Activated B cell treated with CpG ODN at 0.5 μM for 24 hours (primary cell): Measurements from ENCODE around the gene ARID3B. TPM values are rescaled to one million over a fixed set of nuclear protein-coding genes. Genes with fewer than 3 reads are reported as not detected.

Source experiments
- ATAC-seq: fragments of 200-7000 bp; cut with Tn5 transposase; one replicate; pipeline ENCODE4 v1.10.0; 2021; ENCODE audit warnings: low read depth, mild to moderate bottlenecking, moderate library complexity
- CTCF ChIA-PET: fragments of 350-600 bp; sonication (Branson Sonifier 250); formaldehyde crosslinking; loops from one replicate; lab custom pipeline; 2021; ENCODE audit warnings: antibody characterized with exemption; lab: Charles Lee
- POLR2A ChIA-PET: fragments of 350-600 bp; sonication (Branson Sonifier 250); formaldehyde crosslinking; loops from one replicate; lab custom pipeline; 2021; ENCODE audit warnings: antibody characterized with exemption; lab: Charles Lee
- DNase-seq: peaks from one replicate; pipeline ENCODE4 v3.0.0; 2022
- H3K27ac Mint-ChIP-seq: one replicate; pipeline ENCODE4 v1.8.0; 2020; ENCODE audit warnings: mixed read lengths
- H3K27me3 Mint-ChIP-seq: one replicate; pipeline ENCODE4 v1.8.0; 2021; ENCODE audit warnings: mixed read lengths
- H3K36me3 Mint-ChIP-seq: one replicate; pipeline ENCODE4 v1.8.0; 2021; ENCODE audit warnings: low read depth, mixed read lengths
- H3K4me1 Mint-ChIP-seq: one replicate; pipeline ENCODE4 v1.8.0; 2021; ENCODE audit warnings: mixed read lengths
- H3K4me3 Mint-ChIP-seq: one replicate; pipeline ENCODE4 v1.8.0; 2020; ENCODE audit warnings: mild to moderate bottlenecking, mixed read lengths
- H3K9me3 Mint-ChIP-seq: one replicate; pipeline ENCODE4 v1.8.0; 2020; ENCODE audit warnings: mixed read lengths
- CTCF ChIP-seq: fragments of 200-600 bp; IDR thresholded peaks from one replicate; pipeline ENCODE4 v1.8.0; 2022; ENCODE audit warnings: antibody characterized with exemption, mild to moderate bottlenecking
- intact Hi-C: fragments of 100-400 bp; cut with micrococcal nuclease; formaldehyde crosslinking; loops from one replicate; pipeline ENCODE4 v1.15.1; 2024
- total RNA-seq: library from RNA; stranded (reverse); gene quantifications from 2 replicates; pipeline ENCODE4 v1.2.3, GENCODE V29; 2022

ARID3B gene
- total RNA-seq, 1 donor from 2014 or later = 26.9 TPM

- ATAC-seq (no peak), DNase-seq (no peak)
- intact Hi-C loops = no loop called here
- no peak overlapping the region for H3K27ac Mint-ChIP-seq
- CTCF ChIA-PET = no interaction called here
- no peaks in the 10 kb centered on the region for H3K4me1 Mint-ChIP-seq
- no peak for TF ChIP-seq CTCF
- no peaks in the 10 kb centered on the region for H3K9me3 Mint-ChIP-seq
- no peak overlapping the region for H3K4me3 Mint-ChIP-seq
- POLR2A ChIA-PET = interaction anchor here (0.5 kb wide), 1 partner anchor 17 kb away, joined by 6 read pairs; no protein-coding TSS in a partner anchor
- H3K27me3 Mint-ChIP-seq = no peaks in the 10 kb centered on the region
- peaks cover 18% of the 10 kb centered on the region for H3K36me3 Mint-ChIP-seq
These were observed 40.6 kb upstream of the ARID3B start for GRCh38 chr15:74500401-74500800.

- Mint-ChIP-seq H3K36me3 (peaks cover 23% of the 10 kb centered on the region), H3K9me3 (no peaks in the 10 kb centered on the region), H3K4me3 (no peak overlapping the region), H3K27me3 (no peaks in the 10 kb centered on the region), H3K27ac (no peak overlapping the region), H3K4me1 (no peaks in the 10 kb centered on the region)
- ATAC-seq = no peak
- TF ChIP-seq CTCF = no peak
- ChIA-PET POLR2A (interaction anchor here (0.6 kb wide), 2 partner anchors 16 to 40 kb away, joined by 3 to 8 read pairs; no protein-coding TSS in a partner anchor), CTCF (no interaction called here)
- intact Hi-C loops = no loop called here
- DNase-seq = no peak
These were observed 38.7 kb upstream of the ARID3B start for GRCh38 chr15:74502301-74502700.

- DNase-seq (no peak), ATAC-seq (no peak)
- ChIA-PET POLR2A (no interaction called here), CTCF (no interaction called here)
- no peaks in the 10 kb centered on the region for H3K4me1 Mint-ChIP-seq
- H3K27ac Mint-ChIP-seq = no peak overlapping the region
- peaks cover 23% of the 10 kb centered on the region for H3K36me3 Mint-ChIP-seq
- intact Hi-C loops = no loop called here
- H3K9me3 Mint-ChIP-seq = no peaks in the 10 kb centered on the region
- TF ChIP-seq CTCF = no peak
- no peaks in the 10 kb centered on the region for H3K27me3 Mint-ChIP-seq
- H3K4me3 Mint-ChIP-seq = no peak overlapping the region
These were observed 36.6 kb upstream of the ARID3B start for GRCh38 chr15:74504418-74504817.

- ChIA-PET POLR2A (no interaction called here), CTCF (no interaction called here)
- intact Hi-C loops = no loop called here
- Mint-ChIP-seq H3K36me3 (peaks cover 23% of the 10 kb centered on the region), H3K27me3 (no peaks in the 10 kb centered on the region), H3K9me3 (no peaks in the 10 kb centered on the region), H3K4me1 (no peaks in the 10 kb centered on the region), H3K4me3 (no peak overlapping the region), H3K27ac (no peak overlapping the region)
- no peak for TF ChIP-seq CTCF
- ATAC-seq (no peak), DNase-seq (no peak)
These were observed 36.2 kb upstream of the ARID3B start for GRCh38 chr15:74504836-74505235.

- intact Hi-C loops = no loop called here
- Mint-ChIP-seq H3K4me3 (no peak overlapping the region), H3K27ac (no peak overlapping the region), H3K27me3 (no peaks in the 10 kb centered on the region), H3K4me1 (no peaks in the 10 kb centered on the region), H3K36me3 (peaks cover 23% of the 10 kb centered on the region), H3K9me3 (no peaks in the 10 kb centered on the region)
- ChIA-PET POLR2A (no interaction called here), CTCF (no interaction called here)
- ATAC-seq = no peak
- TF ChIP-seq CTCF = no peak
- DNase-seq = no peak
These were observed 35.0 kb upstream of the ARID3B start for GRCh38 chr15:74505837-74506514.
